Hematopoietic multipotent progenitor cell treated with erythropoietin and hydrocortisone succinate and interleukin-3 and kit ligand, for 6 days (in vitro differentiated cells): ENCODE data around the gene DNAH9.

Experiments used
- DNase-seq: peaks from one replicate; pipeline ENCODE4 v3.0.0-alpha.2; 2015

The DNAH9 gene

GRCh38 chr17:11855306-11855705 lies 257.0 kb downstream of the DNAH9 start:
- no peak for DNase-seq

- DNase-seq = no peak
Observed at GRCh38 chr17:11857006-11857405, 258.7 kb downstream of the DNAH9 start.

- DNase-seq = no peak
Observed at GRCh38 chr17:11869680-11870394, 271.6 kb downstream of the DNAH9 start.

DNA sequence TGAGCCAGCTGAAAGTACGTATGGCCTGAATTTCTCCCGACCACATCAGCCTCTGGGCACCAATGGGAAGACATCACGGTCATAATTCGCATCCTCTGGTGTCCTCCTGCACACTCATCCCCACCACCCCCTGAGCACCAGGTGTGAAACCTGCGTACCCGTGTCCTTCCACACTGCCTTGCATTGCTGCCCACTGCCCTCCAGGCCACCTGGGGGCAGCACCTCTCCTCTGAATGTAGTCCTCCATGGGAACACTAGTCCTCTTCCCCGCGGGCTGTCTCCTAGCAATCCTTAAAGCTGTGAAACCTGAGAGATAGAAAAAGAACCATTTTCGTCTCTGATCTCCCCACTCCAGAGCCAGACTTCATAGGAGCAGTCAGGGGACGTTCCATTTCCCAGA lies 273.5 kb downstream of the DNAH9 start:
- DNase-seq = peak; percentile 1

DNA sequence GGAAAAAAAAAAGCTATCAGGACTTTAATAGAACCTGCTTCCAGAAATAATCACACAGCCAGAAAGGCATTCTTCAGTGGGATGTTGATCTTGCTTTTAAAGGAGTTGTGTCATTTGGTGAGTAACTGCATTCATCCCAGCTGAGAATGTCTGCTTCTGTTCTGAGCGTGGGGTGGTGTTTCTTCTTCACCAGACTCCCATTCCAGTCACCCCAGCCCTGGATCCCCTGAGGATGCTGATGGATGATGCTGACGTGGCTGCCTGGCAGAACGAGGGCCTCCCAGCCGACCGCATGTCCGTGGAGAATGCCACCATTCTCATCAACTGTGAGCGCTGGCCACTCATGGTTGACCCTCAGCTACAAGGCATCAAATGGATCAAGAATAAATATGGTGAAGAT lies 276.5 kb downstream of the DNAH9 start:
- no peak for DNase-seq

- peak; percentile 37 for DNase-seq
Observed at GRCh38 chr17:11880714-11881113, 282.4 kb downstream of the DNAH9 start.

GRCh38 chr17:11882716-11883115 lies 284.4 kb downstream of the DNAH9 start:
- DNase-seq = no peak

DNA sequence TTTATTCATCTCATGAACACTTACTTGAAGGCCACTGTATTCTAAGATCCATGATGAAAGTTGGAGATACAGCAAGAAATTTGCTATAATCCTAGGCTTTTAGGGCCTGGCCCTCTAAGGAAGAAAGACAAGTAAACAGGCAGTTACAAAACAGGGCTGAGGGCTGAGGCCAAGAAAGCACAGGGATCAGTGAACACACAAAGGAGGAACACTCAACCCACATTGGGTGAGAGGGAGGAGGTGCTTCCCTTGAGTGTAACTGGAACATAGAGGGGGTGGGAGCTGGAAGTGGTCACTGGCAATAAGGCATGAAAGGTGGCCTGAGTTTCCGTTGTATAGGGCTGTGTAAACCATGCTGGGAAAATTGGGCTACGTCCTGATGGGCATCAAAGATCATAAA lies 286.8 kb downstream of the DNAH9 start:
- no peak for DNase-seq

GRCh38 chr17:11889266-11889665 lies 291.0 kb downstream of the DNAH9 start:
- DNase-seq = no peak

- DNase-seq = no peak
Observed at GRCh38 chr17:11893862-11894261, 295.6 kb downstream of the DNAH9 start.

GRCh38 chr17:11896199-11896598 lies 297.9 kb downstream of the DNAH9 start:
- DNase-seq = no peak

DNA sequence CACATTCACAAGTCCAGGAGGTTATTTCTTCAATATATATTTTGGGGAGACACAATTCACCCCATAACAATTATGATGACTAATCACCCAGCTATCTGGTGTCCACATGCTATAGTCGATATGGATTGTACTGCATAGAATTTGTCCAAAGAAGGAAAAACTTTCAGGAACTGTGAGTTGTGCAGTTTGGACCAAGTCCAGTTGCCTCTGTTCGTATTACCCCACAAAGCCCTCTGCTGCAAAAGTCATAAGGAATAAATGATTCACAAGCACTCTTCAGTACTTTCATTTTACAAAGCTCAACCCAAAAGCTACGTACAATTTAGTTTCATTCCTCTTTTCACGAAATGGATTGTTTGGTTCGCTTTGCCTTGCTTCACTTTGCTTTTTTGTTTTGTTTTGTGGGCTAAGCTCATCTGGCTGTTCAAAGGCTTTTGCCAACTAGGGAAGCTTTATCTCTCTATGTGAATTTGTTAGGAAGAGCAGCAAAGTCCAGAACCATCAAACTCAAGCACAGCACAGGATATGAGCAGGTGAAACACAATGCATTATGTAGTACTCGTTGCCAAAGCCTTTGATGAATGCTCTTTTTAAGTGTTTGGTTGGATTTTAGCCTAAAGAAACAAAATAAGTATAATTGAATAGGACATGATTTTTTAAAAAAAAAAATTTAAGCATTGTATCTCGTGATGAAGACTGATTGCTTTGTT lies 300.4 kb downstream of the DNAH9 start:
- DNase-seq = no peak

DNA sequence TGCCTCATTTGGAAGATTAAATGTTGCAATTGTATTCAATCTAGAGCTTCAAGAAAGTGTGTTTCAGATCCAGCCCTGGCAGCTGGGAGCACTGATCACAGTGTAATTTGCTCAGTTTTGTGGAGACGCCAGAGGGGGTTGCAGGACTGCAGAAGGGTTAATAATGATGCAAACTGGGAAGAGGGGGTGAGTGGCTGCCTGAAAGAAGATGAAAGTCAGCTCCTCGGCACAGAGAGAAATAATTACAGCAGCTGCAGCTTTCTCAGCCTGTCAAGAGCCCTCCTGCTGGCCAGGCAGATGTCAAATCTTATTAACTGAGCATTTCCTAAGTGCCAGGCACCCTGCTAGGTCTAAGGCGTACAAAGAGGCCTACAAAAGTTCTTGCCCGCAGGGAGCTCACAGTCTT lies 301.3 kb downstream of the DNAH9 start:
- DNase-seq = peak; percentile 3

GRCh38 chr17:11900041-11900476 lies 301.8 kb downstream of the DNAH9 start:
- no peak for DNase-seq

DNA sequence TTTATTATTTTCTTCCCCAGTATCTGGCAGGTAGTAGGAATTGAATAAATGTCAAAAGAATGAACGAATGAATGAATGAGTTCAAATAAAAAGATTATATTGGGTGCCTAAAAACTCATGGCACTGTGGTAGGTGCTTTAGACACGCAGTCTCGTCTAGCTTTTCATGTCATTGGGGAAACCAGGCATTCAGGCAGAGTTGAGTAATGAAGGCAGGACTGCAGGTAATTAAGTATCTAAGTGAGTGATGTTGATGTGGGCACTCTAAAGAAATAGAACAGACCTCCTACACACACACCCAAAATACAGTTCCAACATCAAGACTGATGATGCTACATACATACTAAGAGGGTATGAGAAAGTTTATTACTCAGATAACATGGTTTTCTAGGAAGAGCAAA lies 302.4 kb downstream of the DNAH9 start:
- no peak for DNase-seq

DNA sequence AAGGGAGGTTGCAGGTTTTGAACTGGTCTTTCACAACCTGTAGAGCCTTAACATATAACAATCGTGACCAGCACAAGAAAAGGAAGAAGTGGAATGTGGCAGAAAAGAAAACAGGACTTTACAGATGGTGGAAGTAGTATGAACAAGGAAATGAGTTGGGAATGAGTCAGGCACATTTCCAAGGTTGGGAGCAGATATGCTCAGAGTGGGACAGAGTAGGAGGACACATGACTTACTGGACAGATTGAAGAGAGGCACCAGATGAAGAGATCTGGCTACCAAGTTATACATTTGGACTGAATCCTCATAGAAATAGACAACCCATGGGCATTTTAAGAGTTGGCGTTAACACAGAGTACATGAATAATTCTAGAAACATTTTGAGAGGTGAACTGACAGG lies 303.7 kb downstream of the DNAH9 start:
- no peak for DNase-seq

GRCh38 chr17:11908711-11909146 lies 310.5 kb downstream of the DNAH9 start:
- peak; percentile 91 for DNase-seq

DNA sequence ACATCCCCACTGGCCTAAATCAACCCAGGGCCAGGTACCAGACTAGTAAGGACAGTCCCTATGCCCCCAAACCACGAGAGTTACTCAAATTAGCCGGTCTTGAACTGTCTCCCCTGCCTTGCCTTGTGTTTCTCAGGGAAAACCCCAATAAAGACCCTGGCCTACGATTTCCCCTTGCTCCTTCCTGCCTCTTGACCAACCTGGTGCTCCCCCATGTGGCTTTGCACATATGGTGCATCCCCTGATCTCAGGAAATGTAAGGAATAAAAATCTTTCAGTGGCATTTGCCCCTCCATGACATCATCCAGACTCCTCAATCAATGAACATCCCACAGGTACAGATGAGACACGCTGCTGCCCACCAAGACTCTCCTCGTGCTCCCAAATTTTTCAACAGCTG lies 311.1 kb downstream of the DNAH9 start:
- DNase-seq = peak; percentile 6

DNA sequence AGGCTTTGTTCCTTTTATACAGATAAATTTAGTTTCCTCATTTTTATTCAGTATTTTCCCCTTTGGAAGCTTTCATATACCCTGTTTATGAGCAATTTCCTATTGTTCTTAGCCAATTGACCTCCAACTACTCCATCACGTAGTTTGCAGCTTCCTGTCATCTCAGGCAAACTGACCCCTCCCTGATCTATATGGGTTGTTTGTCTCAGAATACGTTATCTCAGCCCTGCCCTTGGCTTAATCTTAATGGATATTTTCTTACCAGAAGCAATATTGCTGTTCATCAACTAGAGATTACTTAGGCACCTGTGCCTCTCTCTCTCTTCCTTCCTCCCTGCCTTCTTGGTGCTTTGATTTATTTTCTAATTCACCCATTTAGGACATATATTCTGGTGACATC lies 317.8 kb downstream of the DNAH9 start:
- DNase-seq = no peak

DNA sequence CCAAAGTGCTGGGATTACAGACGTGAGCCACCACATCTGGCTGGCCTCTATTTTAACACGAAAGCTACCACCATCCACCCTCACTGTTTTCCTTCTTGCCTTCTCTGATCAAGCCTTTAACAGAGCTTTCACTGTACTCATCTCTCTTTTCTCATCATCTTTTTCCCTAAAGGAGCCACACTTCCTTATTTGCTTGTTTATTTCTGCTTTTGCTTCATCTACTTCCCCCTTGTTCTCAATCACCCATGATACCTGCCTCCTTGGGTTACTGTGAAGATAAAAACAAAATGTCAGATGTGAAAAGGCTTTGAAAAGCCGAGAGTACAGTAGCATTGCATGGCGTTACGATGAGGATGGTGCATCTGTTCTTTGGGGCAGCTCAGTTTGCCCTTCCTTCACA lies 319.1 kb downstream of the DNAH9 start:
- no peak for DNase-seq

- DNase-seq = no peak
Observed at GRCh38 chr17:11921296-11921695, 323.0 kb downstream of the DNAH9 start.

- peak; percentile 54 for DNase-seq
Observed at GRCh38 chr17:11922638-11923037, 324.4 kb downstream of the DNAH9 start.

GRCh38 chr17:11924076-11924475 lies 325.8 kb downstream of the DNAH9 start:
- no peak for DNase-seq

DNA sequence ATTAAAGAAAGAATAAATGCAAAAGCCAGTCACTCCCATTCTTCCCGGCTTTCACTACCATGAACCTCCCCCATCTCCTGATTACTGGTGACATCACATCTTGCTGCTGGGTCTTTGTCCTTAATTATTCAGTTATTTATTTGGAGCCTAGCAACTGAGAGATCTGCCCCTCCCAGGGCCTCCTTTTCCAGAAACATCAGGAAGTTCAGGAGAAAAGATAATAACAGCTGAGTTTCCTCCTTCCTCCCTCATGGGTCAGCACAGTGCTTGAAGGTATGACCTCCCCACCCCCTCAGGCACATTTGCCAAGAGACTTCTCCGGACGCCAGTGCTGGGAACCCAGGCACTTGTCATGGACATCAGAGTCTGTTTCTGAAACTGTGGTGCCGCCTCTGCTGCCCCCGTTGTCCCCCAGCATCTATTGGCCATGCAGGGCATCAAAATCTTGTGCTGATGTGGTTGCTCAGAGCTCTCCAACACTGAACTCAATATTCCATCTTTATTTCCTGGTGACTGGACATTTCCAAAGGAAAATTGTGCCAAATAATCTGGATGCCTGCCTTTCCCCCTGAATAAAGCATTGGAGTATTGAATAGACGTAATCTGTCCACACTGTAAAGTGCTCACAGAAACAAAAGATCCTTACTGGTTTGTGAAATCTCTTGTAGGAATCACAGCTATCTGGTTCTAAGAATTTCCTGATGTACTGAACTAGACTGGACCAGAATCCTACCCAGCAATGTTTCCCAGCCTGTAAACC lies 327.2 kb downstream of the DNAH9 start:
- no peak for DNase-seq
